CD4-positive, CD25-positive, alpha-beta regulatory T cell (primary cell): ENCODE data around the gene LCOR. TPM values are rescaled to one million over a fixed set of nuclear protein-coding genes. Genes with fewer than 3 reads are reported as not detected.
A peak's percentile ranks its signal among the peaks of the same experiment; 100 is the strongest.

Source experiments
- ATAC-seq, 2 donors: fragments of 150-1000 bp; cut with Tn5 transposase; one replicate each; pipeline ENCODE4 v1.10.0; 2021; ENCODE audit warnings: low read depth in 2 of 2, moderate number of reproducible peaks in 2 of 2, moderate library complexity in 1 of 2
- DNase-seq, 3 donors: peaks; one replicate each; pipeline versions ENCODE4 v3.0.0 to v3.0.0-alpha.2; 2012 to 2022; ENCODE audit warnings: mixed read lengths in 1 of 3
- H3K27ac ChIP-seq: one replicate; pipeline ENCODE4 v1.7.0; 2013; ENCODE audit warnings: mild to moderate bottlenecking, low read length; ENCODE audit not compliant: insufficient read depth, poor library complexity, severe bottlenecking
- H3K27me3 ChIP-seq: one replicate; pipeline ENCODE4 v1.7.0; 2013; ENCODE audit warnings: low read length; ENCODE audit not compliant: control insufficient read depth, insufficient read depth
- H3K36me3 ChIP-seq: one replicate; pipeline ENCODE4 v1.7.0; 2013; ENCODE audit warnings: mild to moderate bottlenecking, low read length, moderate library complexity; ENCODE audit not compliant: control insufficient read depth, insufficient read depth
- H3K4me1 ChIP-seq: 2 replicates; pipeline ENCODE4 v1.7.0; 2013; ENCODE audit warnings: mild to moderate bottlenecking, low read length; ENCODE audit not compliant: insufficient read depth, control insufficient read depth, poor library complexity, severe bottlenecking
- H3K4me3 ChIP-seq: one replicate; pipeline ENCODE4 v1.7.0; 2013; ENCODE audit warnings: low read depth, mild to moderate bottlenecking, low read length, moderate library complexity
- H3K9me3 ChIP-seq, 2 experiments: 1 replicate in 1 of 2; 2 replicates in 1 of 2; pipeline ENCODE4 v1.7.0; 2013; ENCODE audit warnings: low read length in 2 of 2, mild to moderate bottlenecking in 1 of 2, moderate library complexity in 1 of 2; ENCODE audit not compliant: control insufficient read depth in 2 of 2
- H3K27ac Mint-ChIP-seq, 3 donors: one replicate each; pipeline ENCODE4 v1.8.0; 2020 to 2022; ENCODE audit warnings: mild to moderate bottlenecking in 3 of 3, mixed read lengths in 3 of 3, moderate library complexity in 2 of 3
- H3K27me3 Mint-ChIP-seq: one replicate; pipeline ENCODE4 v1.8.0; 2022; ENCODE audit warnings: mild to moderate bottlenecking, mixed read lengths
- H3K36me3 Mint-ChIP-seq: one replicate; pipeline ENCODE4 v1.8.0; 2020; ENCODE audit warnings: mixed read lengths
- H3K4me1 Mint-ChIP-seq, 4 donors: one replicate each; pipeline ENCODE4 v1.8.0; 2020 to 2022; ENCODE audit warnings: mixed read lengths in 4 of 4, mild to moderate bottlenecking in 1 of 4
- H3K4me3 Mint-ChIP-seq, 4 donors: one replicate each; pipeline ENCODE4 v1.8.0; 2020 to 2022; ENCODE audit warnings: mild to moderate bottlenecking in 4 of 4, mixed read lengths in 4 of 4, moderate library complexity in 3 of 4
- H3K9me3 Mint-ChIP-seq, 7 donors: one replicate each; pipeline ENCODE4 v1.8.0; 2020 to 2022; ENCODE audit warnings: mixed read lengths in 7 of 7, mild to moderate bottlenecking in 3 of 7, moderate library complexity in 2 of 7
- polyA plus RNA-seq, 4 donors: library from polyadenylated mRNA; unstranded; fragments of 300-500 nt; fragmentation: Illumina TruSeq; gene quantifications; one replicate each; pipeline ENCODE4 v1.2.3, GENCODE V29; 2021
- total RNA-seq: library from RNA; stranded (reverse); gene quantifications from one replicate; pipeline ENCODE4 v1.2.3, GENCODE V29; 2022

The LCOR gene
- total and polyA plus RNA-seq, 5 donors from 2014 or later: 12.7 to 63.1 (median 16.7) TPM

GRCh38 chr10:96856317-96856716 lies 24.2 kb downstream of the LCOR start:
- Mint-ChIP-seq H3K27ac (peak overlapping the region in 1 of 3 donors; percentile 1), H3K4me3 (no peak overlapping the region), H3K36me3 (peaks cover 37% of the 10 kb centered on the region), H3K9me3 (peaks cover 0 to 3% (median 0%) of the 10 kb centered on the region in 7 donors), H3K4me1 (peaks cover 27 to 76% (median 63%) of the 10 kb centered on the region in 4 donors), H3K27me3 (no peaks in the 10 kb centered on the region)
- H3K9me3 ChIP-seq: no peaks in the 10 kb centered on the region
- no peaks in the 10 kb centered on the region for H3K27me3 ChIP-seq
- peaks cover 4% of the 10 kb centered on the region for H3K4me1 ChIP-seq
- no peak overlapping the region for H3K4me3 ChIP-seq
- peaks cover 10% of the 10 kb centered on the region for H3K36me3 ChIP-seq
- DNase-seq: no peak
- ATAC-seq: no peak
- no peak overlapping the region for H3K27ac ChIP-seq

DNA sequence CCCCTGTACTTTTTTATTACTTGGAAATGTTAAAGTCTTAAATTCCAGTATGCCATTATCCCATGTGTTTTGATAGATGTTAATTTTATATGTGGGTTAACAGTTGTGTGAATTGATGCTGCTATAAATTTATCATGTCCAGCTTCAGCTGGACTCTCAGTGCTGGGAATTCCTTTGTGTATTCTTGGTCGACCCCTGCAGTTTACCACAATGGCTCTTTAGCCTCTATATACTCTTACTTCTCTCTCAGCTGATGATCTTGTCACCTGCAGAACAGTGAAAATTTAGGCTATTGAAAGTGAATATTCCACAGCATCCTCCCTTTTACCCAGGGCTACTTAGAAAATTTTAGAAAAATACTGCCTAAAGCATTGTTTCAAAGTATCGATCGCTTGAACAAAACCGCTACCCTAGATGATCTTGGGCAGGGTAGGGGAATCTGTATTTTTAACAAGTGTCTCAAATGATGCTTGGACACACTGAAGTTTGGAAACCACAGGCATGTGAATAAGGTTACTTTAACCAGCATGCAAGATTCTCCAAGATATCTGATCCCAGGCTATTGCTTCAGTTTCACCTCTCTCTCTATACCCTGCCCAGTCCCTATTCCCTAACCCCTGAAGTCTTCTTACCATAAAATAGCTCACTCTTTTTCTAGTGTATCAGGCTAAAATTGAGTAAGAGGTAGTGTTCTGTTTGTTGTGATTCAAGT lies 25.4 kb downstream of the LCOR start:
- Histone ChIP-seq H3K9me3 (no peaks in the 10 kb centered on the region), H3K4me3 (no peak overlapping the region), H3K27ac (no peak overlapping the region), H3K27me3 (no peaks in the 10 kb centered on the region), H3K36me3 (peaks cover 13% of the 10 kb centered on the region), H3K4me1 (peaks cover 4% of the 10 kb centered on the region)
- no peak for DNase-seq
- Mint-ChIP-seq H3K36me3 (peaks cover 40% of the 10 kb centered on the region), H3K27me3 (no peaks in the 10 kb centered on the region), H3K4me1 (peaks cover 27 to 83% (median 67%) of the 10 kb centered on the region in 4 donors), H3K4me3 (no peak overlapping the region), H3K9me3 (peaks cover 0 to 3% (median 0%) of the 10 kb centered on the region in 7 donors), H3K27ac (peak overlapping the region; percentile 5 to 68 (median 34))
- no peak for ATAC-seq

GRCh38 chr10:96858038-96858705 lies 26.1 kb downstream of the LCOR start:
- H3K36me3 Mint-ChIP-seq: peaks cover 37% of the 10 kb centered on the region

GRCh38 chr10:96858706-96859050 lies 26.6 kb downstream of the LCOR start:
- no peak for DNase-seq
- Histone ChIP-seq H3K9me3 (no peaks in the 10 kb centered on the region), H3K36me3 (peaks cover 13% of the 10 kb centered on the region), H3K4me1 (peaks cover 4% of the 10 kb centered on the region), H3K27me3 (no peaks in the 10 kb centered on the region), H3K4me3 (no peak overlapping the region), H3K27ac (no peak overlapping the region)
- H3K27ac Mint-ChIP-seq: no peak overlapping the region
- H3K36me3 Mint-ChIP-seq: peaks cover 32% of the 10 kb centered on the region
- H3K4me1 Mint-ChIP-seq: peaks cover 29 to 83% (median 69%) of the 10 kb centered on the region in 4 donors
- no peaks in the 10 kb centered on the region for H3K27me3 Mint-ChIP-seq
- H3K4me3 Mint-ChIP-seq: no peak overlapping the region
- no peak for ATAC-seq
- H3K9me3 Mint-ChIP-seq: peaks cover 0 to under 1% (median 0%) of the 10 kb centered on the region in 7 donors

More at GRCh38 chr10:96858038-96858705, 26.1 kb downstream of the LCOR start:
- H3K4me1 ChIP-seq: peaks cover 4% of the 10 kb centered on the region
- peaks cover 13% of the 10 kb centered on the region for H3K36me3 ChIP-seq
- no peak for DNase-seq
- H3K27ac Mint-ChIP-seq: peak overlapping the region; percentile 5 to 68 (median 34)
- no peak overlapping the region for H3K4me3 Mint-ChIP-seq
- H3K27me3 ChIP-seq: no peaks in the 10 kb centered on the region
- H3K4me3 ChIP-seq: no peak overlapping the region
- no peaks in the 10 kb centered on the region for H3K9me3 ChIP-seq
- no peak for ATAC-seq
- H3K27ac ChIP-seq: no peak overlapping the region
- H3K9me3 Mint-ChIP-seq: peaks cover 0 to 3% (median 0%) of the 10 kb centered on the region in 7 donors
- H3K27me3 Mint-ChIP-seq: no peaks in the 10 kb centered on the region
- H3K4me1 Mint-ChIP-seq: peaks cover 27 to 82% (median 69%) of the 10 kb centered on the region in 4 donors

DNA sequence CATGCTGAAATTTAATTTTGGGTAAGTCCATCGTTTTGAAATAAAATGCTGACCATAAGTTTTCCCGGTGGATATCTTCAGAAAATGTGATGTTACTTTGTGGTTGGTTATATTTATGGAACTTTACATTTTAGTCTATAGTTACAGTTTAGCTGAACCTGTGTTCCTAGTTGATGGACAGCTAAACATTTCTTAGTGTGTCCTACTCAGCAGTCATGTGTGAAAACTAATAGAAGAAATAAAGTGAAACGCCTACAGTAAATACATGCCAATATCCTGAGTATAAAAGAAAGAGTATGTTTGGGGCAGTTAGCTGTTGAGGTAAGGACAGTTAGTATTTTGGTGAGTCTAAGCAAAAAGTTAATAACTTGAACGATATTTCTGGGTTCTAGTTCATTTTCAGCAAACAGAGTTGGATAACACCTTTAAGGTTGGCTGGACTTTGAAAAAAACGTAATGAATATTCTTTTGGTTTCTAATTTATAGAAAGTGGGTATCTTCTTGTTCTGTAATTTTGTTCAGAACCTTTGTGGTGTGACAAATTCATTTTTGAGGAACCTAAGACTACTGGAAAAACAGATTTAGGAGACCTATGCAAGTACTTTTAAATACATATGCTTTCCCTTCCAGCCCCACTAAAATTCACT lies 28.7 kb downstream of the LCOR start:
- Mint-ChIP-seq H3K27me3 (no peaks in the 10 kb centered on the region), H3K9me3 (no peaks in the 10 kb centered on the region), H3K4me3 (no peak overlapping the region), H3K36me3 (peaks cover 30% of the 10 kb centered on the region), H3K4me1 (peaks cover 33 to 80% (median 65%) of the 10 kb centered on the region in 4 donors), H3K27ac (no peak overlapping the region)
- ATAC-seq (no peak), DNase-seq (no peak)
- no peak overlapping the region for H3K27ac ChIP-seq
- H3K4me3 ChIP-seq: no peak overlapping the region
- H3K36me3 ChIP-seq: peaks cover 13% of the 10 kb centered on the region
- peaks cover 15% of the 10 kb centered on the region for H3K4me1 ChIP-seq
- H3K9me3 ChIP-seq: no peaks in the 10 kb centered on the region
- H3K27me3 ChIP-seq: no peaks in the 10 kb centered on the region

GRCh38 chr10:96863922-96864543 lies 31.9 kb downstream of the LCOR start:
- peak overlapping the region in 2 of 3 donors; percentile 56 to 76 for H3K27ac Mint-ChIP-seq
- H3K4me1 Mint-ChIP-seq: peaks cover 25 to 71% (median 50%) of the 10 kb centered on the region in 4 donors

GRCh38 chr10:96873086-96873485 lies 41.0 kb downstream of the LCOR start:
- no peak for ATAC-seq
- no peaks in the 10 kb centered on the region for H3K9me3 ChIP-seq
- H3K4me1 ChIP-seq: no peaks in the 10 kb centered on the region
- Mint-ChIP-seq H3K4me3 (no peak overlapping the region), H3K27ac (no peak overlapping the region), H3K9me3 (no peaks in the 10 kb centered on the region), H3K27me3 (no peaks in the 10 kb centered on the region), H3K36me3 (peaks cover 10% of the 10 kb centered on the region), H3K4me1 (peaks cover 35 to 71% (median 42%) of the 10 kb centered on the region in 4 donors)
- no peak overlapping the region for H3K4me3 ChIP-seq
- DNase-seq: no peak
- H3K27me3 ChIP-seq: no peaks in the 10 kb centered on the region
- no peaks in the 10 kb centered on the region for H3K36me3 ChIP-seq
- no peak overlapping the region for H3K27ac ChIP-seq

More at GRCh38 chr10:96863922-96864543, 31.9 kb downstream of the LCOR start:
- H3K4me3 Mint-ChIP-seq: peak overlapping the region in 2 of 4 donors; percentile 12 to 22
- peak; percentile 56 to 62 for ATAC-seq
- no peaks in the 10 kb centered on the region for H3K9me3 Mint-ChIP-seq
- DNase-seq: peak in 1 of 3 donors; percentile 34
- Histone ChIP-seq H3K9me3 (no peaks in the 10 kb centered on the region), H3K4me1 (peaks cover 11% of the 10 kb centered on the region), H3K27ac (no peak overlapping the region), H3K27me3 (no peaks in the 10 kb centered on the region), H3K36me3 (peaks cover 9% of the 10 kb centered on the region), H3K4me3 (peak overlapping the region; percentile 12)
- H3K27me3 Mint-ChIP-seq: no peaks in the 10 kb centered on the region
- peaks cover 22% of the 10 kb centered on the region for H3K36me3 Mint-ChIP-seq
